HG03196 (cell line): ENCODE results near the gene DDI2.
A peak's percentile ranks its signal among the peaks of the same experiment; 100 is the strongest.
"Not testable (repeated sequence)": the region's sequence is repeated elsewhere in the genome, so short reads cannot be mapped to it uniquely, and the experiment has no call there.

Experiments
- ATAC-seq: cut with Tn5 transposase; IDR thresholded peaks from one replicate; pipeline ENCODE4 v1.9.1; 2021; ENCODE audit not compliant: unreplicated experiment

Gene DDI2

DNA sequence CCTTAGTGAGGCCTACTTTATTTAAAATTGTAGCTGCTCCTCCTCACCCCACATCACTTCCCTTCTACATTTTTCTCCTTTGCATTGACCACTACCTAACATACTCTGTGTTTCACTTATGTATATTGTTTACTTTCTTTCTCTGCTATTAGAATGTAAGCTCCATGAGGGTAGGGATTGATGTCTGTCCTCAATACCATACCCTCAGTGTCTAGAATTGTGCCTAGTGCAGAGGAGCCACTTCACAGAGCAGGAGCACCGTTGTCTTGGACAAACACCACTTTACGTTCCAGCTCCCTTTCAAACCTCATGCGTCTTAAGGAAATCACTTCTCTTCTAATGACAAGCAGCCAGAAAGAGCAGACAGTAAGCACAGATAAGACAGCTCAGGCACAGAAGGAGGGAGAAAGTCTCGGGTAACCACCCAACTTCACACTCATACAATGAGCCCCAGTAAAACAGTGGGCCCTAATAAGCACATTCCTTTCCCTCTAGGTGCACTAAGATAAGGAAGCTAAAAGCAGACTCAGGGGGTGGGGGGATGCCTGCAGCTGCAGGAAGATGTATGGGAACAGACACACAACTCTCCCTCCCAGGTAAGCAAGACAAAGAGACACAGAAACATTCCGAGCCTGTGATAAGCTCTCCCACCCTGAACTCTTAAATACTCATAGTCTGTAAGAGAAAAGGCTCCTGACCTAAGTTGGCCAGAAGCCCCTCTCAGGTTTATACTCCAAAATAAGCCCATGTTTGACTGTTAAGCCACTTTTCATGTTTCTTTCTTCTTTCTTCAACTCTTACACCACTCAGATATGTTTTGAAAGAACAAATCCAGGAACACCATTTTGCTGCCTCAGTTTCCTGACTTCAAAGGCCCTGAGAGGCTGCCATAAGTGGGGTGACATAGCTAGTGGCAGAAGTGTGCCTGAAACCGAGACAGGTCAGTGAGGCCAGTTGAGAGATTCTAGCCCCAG, 59.7 kb downstream of the DDI2 start:
- ATAC-seq = no peak

DNA sequence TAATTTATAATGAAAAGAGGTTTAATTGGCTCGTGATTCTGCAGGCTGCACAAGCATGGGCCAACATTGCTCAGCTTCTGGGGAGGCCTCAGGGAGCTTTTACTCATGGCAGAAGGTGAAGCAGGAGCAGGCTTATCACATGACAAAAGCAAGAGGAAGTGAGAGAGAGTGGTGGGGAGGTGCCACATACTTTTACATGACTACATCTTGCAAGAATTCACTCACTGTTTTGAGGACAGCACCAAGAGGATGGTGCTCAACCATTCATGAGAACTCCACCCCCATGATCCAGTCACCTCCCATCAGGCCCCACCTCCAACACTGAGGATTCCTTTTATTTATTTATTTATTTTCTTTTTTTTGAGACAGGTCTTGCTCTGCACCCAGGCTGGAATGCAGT, 61.3 kb downstream of the DDI2 start:
- ATAC-seq = no peak

DNA sequence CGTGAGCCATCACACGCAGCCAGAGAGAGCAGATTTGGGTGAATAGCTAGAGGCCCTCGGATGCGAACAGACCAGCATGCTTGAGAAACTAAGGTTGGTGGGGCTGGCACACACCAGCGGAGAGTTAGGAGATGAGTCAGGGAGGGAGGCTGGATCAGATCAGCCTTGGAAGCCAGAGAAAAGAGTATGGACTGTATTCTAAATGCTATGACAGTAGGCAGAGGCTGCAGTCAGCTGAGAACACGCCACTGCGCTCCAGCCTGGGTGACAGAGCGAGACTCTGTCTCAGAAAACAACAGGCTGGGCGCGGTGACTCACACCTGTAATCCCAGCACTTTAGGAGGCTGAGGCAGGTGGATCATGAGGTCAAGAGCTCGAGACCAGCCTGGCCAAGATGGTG, 62.9 kb downstream of the DDI2 start:
- no peak for ATAC-seq

DNA sequence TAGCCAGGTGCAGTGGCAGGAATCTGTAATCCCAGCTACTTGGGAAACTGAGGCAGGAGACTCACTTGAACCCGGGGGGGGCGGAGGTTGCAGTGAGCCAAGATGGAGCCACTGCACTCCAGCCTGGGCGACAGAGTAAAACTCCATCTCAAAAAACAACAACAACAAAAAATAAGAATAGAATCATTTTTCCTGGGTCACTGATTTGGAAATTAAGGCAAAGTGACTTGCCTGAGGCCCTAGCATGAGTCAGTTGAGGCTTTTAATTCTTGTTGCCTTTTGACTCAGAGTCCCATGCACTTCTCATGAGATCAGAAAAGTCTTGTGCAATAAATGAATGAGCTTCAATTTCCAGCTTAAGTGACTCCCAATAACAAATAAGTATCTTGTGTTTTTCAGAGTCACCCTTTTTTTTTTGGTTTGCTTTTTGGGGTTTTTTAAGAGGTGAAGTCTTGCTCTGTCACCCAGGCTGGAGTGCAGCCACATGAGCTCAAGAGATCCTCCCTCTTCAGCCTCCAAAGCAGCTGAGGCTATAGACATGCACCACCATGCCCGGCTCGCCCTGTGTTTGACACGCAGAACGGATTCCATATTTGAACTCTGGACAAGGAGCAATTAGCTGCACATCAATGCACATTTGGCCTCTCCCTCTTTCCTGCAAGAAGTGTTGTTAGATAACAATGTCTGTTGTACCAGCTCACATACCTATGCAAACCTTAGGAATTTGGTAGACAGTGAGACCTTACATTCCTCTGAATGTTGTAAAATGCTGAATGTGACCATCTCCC, 63.5 kb downstream of the DDI2 start:
- ATAC-seq = no peak

DNA sequence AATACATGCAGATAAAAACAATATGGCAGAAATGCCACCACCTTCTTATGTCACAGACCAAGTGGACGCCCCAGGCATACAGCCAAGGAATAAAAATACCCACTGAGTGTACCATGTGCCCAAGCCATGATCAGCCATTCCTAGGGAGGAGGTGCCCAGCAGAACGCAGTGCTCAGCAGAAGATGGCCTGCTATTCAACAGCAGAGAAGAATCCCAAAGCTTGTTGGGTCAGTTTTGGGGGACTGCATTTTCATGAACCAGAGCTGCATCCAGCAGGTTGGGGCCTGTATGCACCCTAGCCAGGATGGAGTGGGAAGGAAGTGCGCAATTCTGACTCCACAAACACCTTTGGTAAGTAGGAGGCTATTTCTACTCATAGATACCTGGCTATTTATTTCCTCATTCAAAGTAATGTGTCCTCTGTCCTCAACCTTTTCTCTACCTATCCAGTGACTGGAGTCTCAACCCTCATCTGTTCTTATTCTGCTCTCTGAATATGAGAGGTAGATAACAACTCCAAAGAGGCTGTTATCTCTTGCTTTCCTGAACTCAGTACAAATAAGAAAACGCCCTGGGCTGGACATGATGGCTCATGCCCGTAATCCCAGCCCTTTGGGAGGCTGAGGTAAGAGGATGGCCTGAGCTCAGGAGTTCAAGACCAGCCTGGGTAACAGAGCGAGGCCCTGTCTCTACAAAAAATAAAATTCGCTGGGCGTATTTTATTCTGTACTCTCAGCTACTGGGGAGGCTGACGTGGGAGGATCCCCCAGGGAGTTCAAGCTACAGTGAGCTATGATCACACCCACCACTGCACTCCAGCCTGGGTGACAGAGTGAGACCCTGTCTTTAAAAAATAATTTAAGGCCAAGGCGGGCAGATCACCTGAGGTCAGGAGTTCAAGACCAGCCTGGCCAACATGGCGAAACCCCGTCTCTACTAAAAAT, 64.4 kb downstream of the DDI2 start:
- ATAC-seq = no peak

DNA sequence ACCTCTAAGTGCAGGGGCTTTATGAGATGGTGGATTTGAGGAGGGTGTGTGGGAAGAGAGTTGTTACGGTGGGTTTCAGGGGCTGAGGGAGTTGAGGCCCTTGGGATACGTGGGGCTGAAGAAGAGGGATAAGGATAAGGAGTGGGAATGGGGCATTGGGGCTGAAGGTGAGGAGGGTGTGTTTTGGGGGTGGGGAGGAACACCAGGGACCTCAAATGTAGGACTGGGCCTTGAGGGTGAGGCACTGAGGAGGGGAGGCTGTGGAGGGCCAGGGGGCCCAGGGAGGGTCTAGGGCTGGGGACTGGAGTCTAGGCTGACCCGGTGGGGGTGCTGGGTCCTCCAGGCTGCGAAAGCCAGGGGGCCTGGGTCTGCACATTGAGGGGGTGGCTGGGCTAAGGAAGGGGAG, 65.7 kb downstream of the DDI2 start:
- ATAC-seq = no peak

DNA sequence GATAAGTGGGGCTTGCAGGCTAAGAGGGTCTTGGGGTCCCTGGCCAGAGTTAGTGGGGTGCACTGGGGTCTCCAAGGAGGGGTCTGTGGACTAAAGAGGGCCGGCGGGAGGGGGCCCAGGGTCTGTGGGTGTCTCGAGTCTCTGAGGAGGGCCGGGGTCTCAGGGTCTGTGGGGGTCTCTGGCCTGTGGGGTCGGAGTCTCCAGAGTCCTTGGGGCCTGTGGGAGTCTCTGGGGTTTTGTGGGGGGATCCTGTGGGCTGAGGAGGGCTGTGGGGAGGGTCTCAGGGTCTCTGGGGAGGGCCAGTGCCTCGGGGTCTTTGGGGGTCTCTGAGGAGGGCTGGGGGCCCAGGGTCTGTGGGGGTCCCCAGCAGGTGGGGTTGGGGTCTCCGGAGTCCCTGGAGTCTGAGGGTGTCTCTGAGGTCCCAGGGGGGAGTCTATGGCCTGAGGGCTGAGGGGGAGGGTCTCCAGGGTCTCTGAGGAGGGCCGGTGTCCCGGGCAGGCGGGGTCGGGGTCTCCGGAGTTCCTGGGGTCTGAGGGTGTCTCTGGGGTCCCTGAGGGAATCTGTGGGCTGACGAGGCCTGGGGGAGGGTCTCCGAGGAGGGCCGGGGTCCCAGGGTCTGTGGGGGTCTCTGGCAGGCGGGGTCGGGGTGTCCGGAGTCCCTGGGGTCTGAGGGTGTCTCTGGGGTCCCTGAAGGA, 66.2 kb downstream of the DDI2 start:
- ATAC-seq = no peak

DNA sequence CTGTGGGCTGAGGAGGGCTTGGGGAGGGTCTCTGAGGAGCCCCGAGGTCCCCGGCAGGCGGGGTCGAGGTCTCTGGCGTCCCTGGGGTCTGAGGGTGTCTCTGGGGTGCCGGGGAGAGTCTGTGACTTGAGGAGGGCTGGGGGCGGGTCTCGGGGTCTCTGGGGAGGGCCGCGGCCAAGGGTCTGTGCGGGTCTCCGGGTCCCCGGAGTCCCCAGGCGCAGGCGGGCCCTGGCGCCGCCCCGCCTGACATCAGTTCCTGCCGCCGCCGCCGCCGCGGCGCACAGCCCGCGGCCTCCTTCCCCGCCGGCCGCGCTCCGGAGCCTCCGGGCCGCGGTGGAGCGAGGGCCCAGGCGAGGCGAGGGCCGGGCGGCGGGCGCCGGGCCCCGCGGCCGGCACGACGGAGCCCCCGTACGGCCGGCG, 66.8 kb downstream of the DDI2 start, which contains the start of gene PLEKHM2:
TSS of gene PLEKHM2 (plus strand) at position 279 of the 420 bp plus-strand sequence. CDS start 239 bp downstream, outside the sequence.
- no peak for ATAC-seq

DNA sequence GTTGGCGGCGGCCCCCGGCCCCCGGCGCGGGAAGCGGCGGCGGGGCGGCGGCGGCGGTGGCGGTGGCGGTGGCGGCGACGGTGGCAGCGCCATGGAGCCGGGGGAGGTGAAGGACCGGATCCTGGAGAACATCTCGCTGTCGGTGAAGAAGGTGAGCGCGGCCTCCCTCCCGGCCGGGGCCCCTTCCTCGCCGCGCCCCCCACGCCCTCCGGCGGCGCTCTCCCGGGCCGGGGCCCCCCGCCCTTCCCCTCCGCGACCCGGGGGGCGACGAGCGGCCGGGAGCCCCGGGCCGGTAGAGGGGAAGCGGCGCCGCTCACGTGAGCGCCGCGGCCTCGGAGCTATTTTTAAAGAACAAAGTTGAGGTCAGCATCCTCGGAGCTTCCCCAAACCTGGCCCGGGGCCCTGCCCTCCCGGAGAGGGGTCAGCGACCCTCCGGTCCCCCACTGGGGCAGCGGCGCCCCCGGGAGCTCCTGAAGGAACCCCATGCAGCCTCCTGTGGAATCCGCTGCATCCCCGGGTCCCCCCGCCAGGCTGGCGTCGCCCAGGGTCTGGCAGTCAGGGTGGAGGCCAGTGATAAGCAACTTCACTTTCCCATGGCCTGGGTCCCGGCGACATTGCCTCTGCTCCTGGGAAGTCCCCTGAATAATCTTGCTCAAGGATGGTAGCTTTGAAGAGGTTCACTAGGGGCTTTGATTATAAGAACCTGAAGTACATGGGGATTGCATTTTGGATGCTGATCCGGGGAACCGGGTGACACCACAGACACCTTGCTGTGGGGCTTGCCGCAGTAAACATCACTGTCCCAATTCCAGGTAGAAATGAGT, 67.4 kb downstream of the DDI2 start:
- no peak for ATAC-seq

DNA sequence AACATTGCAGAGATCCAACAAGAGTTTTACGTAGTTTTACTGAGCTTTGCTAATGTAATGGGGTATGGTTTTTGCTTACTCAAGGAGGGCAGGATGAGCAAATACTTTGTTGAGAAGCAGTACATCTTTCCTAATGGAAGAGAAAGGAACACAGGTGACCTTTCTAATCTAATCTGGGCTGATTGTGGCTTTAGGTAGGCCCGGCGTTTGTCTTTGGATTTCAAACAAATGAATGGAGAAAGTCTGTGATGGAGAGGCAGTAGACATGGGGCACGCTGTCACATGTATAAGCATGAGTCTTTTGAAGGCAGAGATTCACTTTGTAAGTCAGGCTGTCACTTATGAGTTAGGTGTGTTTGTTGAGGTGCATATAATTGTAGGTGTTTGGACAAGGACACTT, 68.6 kb downstream of the DDI2 start:
- no peak for ATAC-seq

DNA sequence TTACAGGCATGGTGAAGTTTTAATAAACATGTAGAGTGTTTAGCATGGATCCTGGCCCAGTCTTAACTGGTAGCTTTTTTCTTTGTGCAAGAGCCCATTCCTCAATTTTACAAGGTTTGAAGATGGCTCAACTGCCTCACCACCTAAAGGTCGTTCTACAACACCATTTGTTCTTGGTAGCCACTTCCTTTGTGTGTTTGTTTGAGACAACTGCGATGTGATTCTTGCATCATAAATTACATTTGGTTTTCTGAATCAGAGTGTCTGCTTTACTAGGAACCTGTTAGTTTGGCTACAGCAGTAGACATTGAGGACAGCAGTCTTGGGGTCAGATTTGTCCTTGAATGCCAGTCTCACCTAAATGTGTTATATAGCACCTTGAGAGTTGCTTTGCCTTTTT, 70.2 kb downstream of the DDI2 start:
- no peak for ATAC-seq

DNA sequence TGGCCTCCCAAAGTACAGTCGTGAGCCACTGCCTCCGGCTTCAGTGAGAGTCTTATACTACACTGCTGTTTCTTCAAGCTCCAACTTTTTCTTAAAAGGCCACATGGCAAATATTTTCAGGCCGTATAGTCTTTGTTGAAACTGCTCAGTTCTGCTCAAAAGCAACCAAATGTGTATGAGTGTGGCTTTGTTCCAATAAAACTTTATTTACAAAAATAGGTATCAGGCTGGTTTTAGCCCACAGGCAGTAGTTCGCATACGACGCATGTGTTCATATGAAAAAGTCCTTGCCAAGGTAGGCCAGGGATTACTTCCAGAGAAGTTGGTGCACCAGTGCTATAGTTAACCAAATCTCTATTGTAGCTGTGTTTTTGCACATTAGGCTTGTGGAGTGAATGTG, 73.1 kb downstream of the DDI2 start:
- ATAC-seq = no peak

DNA sequence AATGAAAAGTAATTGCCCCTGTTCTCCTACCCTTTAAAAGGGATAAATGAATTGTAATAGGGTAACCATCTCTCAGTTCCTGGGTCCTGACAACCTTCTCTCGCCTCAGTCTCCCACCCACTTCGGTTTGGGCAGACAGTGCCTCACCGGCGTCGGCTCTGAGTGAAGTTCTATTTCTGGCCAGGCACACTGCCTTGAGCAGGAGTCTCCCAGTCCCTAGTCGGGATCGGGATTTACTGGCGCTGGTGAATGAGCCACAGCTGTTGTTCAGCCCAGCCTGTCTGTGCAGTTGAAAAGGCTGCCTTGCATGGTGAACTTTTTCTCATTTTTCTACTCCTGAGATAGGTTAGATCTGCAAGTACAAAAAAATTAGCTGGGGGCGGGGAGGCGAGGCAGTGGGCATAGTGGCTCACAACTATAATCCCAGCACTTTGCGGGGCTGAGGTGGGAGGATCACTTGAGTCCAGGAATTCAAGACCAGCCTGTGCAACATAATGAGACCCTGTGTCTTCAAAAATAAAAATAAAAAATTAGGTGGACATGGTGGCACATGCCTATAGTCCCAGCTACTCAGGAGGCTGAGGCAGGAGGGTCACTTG, 74.3 kb downstream of the DDI2 start:
- ATAC-seq = no peak

DNA sequence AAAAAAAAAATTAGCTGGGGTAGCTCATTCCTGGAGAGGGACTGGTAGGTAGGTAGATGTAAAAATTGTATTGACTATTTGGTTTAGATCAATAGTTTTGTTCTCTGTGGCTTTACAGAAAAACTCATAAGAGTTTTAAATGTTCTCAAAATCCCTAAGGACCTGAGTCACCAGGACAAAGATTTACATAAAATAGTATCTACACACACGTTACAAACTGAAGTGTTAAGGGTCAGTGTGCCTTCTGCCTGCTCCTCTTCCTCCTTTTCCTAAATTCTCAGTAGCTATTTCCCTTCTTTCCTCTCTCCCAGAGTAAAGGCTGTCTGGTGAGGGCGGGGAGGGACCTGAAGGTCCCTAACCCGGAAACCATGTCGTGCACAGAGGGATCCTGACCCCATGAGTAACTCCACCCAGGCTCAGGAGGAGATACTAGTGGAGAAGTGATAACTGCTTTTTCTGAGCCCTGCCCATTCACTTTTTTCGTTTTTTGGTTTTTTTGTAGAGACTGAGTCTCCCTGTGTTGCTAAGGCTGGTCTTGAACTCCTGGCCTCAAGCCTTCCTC, 74.9 kb downstream of the DDI2 start:
- ATAC-seq = no peak

DNA sequence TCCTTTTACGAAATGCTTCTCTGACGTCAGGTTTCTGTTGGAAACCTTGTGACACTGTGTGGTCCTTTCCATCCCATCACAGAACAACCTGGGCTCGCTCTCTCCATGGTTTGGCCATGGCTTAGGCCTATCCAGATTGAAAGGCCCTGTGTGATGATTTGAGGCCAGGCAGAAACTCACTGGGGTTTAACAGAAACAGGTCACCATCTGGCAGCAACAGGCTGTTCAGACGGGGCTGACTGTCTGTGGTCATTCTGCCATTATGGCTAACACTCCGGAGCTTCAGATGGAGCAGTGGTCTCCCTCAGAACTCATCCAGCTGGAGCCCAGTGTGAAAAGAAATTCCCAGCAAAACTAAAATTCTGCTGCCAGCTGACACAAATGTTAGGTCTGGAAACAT, 76.1 kb downstream of the DDI2 start:
- ATAC-seq = no peak

DNA sequence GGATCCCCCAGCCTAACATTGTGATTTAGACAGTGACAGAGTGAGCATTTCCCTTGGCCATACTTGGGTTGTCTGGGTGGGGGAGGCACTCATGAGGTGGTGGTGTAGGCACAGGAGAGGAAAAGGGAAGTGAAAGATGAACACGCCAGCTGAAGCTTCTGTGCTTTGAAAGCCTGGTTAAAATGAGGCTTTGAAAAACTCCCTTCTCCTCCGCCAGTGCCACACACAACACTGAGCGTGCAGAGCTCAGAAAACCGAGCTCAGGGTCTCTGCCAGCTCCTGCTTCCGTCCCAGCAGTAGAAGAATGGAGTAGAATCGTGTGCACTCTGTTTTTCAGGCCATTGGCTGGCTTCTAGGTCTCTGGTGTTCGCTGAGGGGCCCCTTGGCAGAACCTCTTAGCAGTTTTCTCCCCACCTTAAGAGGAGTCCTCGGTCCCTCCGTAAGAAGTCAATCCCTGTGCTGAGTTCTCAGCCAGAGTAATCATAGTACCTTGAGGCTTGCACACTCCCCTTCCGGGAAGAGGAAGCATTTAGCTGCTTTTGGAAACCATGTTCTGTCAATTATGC, 79.8 kb downstream of the DDI2 start:
- peak; percentile 88 for ATAC-seq

DNA sequence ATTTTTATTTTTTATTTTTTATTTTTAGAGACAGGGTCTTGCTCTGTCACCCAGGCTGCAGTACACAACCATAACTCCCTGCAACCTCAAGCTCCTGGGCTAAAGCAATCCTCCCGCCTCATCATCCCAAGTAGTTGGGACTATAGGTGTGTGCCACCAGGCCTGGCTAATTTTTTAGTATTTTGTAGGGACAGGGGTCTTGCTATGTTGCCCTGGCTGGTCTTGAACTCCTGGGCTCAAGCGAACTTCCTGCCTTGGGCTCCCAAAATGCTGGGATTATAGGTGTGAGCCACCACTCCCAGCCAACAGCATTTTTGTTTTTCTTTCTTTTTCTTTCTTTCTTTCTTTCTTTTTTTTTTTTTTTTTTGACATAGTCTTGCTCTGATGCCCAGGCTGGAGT, 80.9 kb downstream of the DDI2 start:
- no peak for ATAC-seq

DNA sequence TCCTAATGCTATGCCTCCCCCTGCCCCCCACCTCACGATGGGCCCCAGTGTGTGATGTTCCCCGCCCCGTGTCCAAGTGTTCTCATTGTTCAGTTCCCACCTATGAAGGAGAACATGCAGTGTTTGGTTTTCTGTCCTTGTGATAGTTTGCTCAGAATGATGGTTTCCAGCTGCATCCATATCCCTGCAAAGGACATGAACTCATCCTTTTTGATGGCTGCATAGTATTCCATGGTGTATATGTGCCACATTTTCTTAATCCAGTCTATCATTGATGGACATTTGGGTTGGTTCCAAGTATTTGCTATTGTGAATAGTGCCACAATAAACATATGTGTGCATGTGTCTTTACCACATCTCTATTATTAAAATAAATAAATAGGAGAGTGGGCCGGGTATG, 82.1 kb downstream of the DDI2 start:
- not testable (repeated sequence) for ATAC-seq
